ENCODE measurements around the gene EHMT1. TPM values are rescaled to one million over a fixed set of nuclear protein-coding genes. Genes with fewer than 3 reads are reported as not detected.
A peak's percentile ranks its signal among the peaks of the same experiment; 100 is the strongest.

Gene EHMT1
- total RNA-seq, 1 donor from 2014 or later = 27.3 TPM

DNA sequence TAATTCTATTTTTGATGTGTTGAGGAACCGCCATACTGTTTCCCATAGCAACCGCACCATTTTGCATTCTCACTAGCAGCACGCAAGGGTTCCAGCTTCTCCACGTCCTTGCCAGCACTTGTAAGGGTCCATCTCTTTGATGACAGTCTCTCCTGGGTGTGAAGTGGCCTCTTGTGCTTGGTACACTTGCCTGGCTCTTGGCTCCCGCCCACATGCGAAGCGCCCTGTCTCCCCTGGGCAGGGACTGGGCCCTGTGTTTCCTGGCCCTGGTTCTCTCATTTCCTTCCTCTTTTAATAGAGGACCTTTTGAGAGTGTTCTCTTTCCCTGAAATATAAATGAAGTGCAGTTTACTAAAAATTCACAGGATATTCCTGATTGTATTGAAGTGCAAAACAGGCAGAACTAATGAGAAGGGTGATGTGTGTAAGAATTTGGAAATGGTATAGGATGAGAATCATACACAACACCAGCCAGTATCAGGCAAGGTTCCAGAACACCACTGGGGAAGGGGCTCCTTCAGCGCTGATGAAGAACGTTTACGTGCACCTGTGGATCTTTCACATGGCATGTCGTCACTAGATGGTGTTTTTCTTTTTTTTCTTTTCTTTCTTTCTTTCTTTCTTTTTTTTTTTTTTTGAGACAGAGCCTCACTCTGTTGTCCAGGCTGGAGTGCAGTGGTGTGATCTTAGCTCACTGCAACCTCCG, 73.0 kb downstream of the EHMT1 start:
- no peak for DNase-seq (ENCODE audit: low read depth)

GRCh38 chr9:137694236-137694959, 75.6 kb downstream of the EHMT1 start:
- no peak for DNase-seq (ENCODE audit: low read depth)

DNA sequence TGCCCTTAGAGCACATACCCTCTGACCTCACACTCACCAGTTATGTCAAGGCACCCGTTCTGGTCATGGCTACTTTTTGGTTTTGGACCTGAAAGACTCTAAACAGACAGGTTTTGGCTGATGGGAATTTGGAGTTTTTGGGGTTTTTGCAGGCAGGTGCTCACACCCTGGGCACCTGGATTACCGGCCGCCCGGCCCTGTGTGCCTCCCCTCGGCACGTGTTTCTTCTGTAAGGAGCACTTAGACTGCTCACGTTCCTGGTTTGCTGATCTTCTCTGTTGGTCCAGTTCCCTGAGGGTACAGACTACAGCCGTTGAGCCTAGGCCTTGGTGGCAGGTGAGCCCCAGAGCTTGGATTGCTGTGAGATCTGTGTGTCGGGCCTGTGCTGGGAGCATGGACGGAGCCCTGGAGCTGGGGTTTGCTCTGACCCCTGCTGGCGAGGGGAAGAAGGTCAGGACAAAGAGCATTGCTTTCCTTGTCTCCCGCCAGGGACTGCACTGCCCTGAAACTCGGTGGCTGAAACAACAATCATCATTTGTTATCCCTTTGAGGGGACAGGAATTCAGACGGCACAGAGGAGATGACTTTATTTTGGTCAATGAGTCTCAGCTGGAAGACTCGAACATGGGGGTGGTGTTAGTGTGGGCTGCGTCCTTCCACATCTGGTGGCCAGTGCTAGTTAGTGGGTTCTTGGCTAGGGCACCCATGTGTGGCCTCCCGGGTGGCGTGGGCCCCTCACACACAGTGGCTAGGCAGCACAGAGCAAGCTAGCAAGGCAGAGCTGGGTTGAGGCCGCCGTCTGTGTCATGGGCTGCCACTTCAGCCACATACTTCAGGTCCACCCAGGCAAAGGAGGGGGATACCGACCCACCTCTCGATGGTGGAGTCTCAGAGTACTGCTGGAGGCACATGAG, 76.4 kb downstream of the EHMT1 start:
- DNase-seq (ENCODE audit: low read depth) = peak; percentile 21

- DNase-seq (ENCODE audit: low read depth) = no peak
These were observed 77.5 kb downstream of the EHMT1 start for GRCh38 chr9:137696136-137696925.

- no peak for DNase-seq (ENCODE audit: low read depth)
These were observed 78.4 kb downstream of the EHMT1 start for GRCh38 chr9:137697193-137697592.

GRCh38 chr9:137697832-137698231, 79.0 kb downstream of the EHMT1 start:
- no peak for DNase-seq (ENCODE audit: low read depth)

DNA sequence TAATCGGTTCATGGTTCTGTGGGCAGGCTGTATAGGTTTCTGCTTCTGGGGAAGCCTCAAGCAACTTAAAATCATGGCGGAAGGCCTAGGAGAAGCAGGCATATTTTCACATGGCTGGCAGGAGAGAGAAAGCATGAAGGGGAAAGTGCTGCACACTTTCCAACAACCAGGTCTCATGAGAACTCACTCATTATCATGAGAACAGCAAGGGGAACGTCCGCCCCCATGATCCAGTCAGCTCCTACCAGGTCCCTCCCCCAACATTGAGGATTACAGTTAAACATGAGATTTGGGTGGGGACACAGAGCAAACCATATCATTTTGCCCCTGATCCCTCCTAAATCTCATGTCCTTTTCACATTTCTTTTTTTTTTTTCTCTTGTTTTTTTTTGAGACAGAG, 82.1 kb downstream of the EHMT1 start:
- no peak for DNase-seq (ENCODE audit: low read depth)

GRCh38 chr9:137702615-137703379, 84.0 kb downstream of the EHMT1 start:
- no peak for DNase-seq (ENCODE audit: low read depth)

DNA sequence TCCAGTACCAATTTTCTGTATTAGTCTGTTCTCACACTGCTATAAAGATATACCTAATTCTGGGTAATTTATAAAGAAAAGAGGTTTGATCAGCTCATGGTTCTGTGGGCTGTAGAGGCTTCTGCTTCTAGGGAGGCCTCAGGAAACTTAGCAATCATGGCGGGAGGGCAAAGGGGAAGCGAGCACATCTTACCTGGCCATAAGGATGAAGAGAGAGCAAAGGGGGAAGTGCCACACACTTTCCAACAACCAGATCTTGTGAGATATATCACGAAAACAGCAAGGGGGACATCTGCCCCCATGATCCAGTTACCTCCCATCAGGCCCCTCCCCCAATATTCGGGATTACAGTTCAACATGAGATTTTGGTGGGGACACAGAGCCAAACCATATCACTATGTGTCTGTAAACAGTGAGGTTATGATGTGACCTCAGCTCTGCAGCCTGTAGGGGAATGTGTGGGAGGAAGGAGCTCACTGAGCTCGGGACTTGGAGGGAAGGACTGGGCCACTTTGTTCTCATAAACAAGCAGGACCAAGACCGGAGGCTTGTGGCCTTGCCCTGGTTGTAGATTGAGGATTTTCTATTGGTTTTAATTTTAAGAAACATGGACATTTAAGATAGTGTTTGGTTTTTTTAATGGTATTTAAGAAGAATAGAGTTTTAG, 85.2 kb downstream of the EHMT1 start:
- DNase-seq (ENCODE audit: low read depth) = no peak

DNA sequence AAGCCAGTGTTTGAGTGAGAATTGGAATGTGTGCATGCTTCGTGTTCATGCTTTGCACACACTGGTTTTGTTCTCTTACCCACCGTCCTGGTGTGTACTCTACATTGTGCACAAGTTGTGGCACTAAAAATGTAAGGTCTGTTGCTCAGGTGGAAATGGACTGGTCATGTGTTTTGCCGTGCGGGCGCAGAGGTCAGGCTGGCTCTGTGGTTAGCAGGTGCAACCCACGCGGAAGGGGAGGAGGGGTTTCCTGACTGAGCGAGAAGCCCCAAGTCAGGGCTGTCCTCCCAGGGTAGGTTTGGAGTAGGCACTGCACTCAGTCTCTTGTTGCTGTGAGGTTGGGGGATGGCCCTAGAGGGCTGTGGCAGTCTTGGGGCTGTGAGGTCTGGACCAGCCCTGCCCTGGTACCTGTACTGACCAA, 86.6 kb downstream of the EHMT1 start:
- DNase-seq (ENCODE audit: low read depth) = no peak

GRCh38 chr9:137705906-137706305, 87.1 kb downstream of the EHMT1 start:
- no peak for DNase-seq (ENCODE audit: low read depth)

- no peak for DNase-seq (ENCODE audit: low read depth)
These were observed 88.6 kb downstream of the EHMT1 start for GRCh38 chr9:137707361-137707760.

DNA sequence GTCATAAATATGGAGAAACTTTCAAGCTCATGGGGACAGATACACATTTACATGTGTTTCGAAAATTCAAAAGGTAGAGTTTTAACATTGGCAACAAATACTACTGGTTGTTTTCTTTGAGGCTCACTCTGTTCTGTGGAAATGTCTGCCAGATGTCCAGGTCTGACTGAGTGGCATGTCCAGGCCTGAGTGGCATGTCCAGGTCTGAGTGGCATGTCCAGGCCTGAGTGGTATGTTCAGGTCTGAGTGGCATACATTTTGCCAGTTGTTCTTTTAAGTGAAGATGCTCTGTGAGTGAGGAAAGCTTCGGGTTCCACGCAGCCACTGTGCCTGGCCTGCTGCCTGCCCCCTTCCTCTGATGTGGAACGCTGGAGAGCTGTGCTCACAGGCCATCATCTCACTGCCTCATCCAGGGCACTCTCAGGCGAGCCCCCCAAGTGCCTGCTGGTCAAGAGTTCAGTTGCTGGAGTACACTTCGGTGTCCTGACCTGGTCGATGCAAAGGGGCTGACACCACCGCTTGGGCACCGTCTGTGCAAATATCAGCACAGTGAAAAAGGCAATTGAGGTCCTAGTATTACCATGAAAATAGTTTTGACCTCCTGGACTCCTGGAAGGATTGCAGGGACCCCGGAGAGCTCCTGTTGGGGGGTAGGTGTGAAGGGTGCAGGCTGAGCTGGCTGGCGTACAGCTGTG, 89.9 kb downstream of the EHMT1 start:
- DNase-seq (ENCODE audit: low read depth) = no peak

GRCh38 chr9:137709411-137710101, 90.8 kb downstream of the EHMT1 start:
- DNase-seq (ENCODE audit: low read depth) = peak; percentile 11

- DNase-seq (ENCODE audit: low read depth) = no peak
These were observed 91.9 kb downstream of the EHMT1 start for GRCh38 chr9:137710704-137711103.

DNA sequence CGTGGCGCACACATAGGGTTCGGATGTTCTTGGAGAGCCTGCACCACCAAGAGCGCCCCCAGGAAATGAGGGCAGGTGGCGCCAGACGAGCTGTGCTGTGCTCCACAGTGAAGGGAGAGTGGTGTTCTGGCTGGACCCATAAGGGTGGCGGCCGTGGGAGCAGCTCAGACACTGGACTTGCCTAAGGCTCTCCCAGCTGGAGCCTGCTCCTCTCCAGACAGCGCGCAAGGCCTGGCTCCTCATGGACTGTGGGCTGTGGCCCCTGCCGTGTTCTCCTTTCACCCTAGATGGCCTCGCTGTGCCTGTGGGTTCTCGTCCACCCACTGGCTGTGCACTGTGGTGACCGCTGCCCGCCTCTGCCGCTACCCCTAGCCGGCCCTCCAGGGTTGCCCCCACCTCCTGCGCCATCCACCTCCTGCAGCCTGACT, 92.9 kb downstream of the EHMT1 start:
- DNase-seq (ENCODE audit: low read depth) = no peak

GRCh38 chr9:137715321-137715720, 96.5 kb downstream of the EHMT1 start:
- DNase-seq (ENCODE audit: low read depth) = no peak

All from myocyte (in vitro differentiated cells).